Measurements from ENCODE around the gene CST6.
A peak's percentile ranks its signal among the peaks of the same experiment; 100 is the strongest.

CST6 gene, protein sequence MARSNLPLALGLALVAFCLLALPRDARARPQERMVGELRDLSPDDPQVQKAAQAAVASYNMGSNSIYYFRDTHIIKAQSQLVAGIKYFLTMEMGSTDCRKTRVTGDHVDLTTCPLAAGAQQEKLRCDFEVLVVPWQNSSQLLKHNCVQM

DNA sequence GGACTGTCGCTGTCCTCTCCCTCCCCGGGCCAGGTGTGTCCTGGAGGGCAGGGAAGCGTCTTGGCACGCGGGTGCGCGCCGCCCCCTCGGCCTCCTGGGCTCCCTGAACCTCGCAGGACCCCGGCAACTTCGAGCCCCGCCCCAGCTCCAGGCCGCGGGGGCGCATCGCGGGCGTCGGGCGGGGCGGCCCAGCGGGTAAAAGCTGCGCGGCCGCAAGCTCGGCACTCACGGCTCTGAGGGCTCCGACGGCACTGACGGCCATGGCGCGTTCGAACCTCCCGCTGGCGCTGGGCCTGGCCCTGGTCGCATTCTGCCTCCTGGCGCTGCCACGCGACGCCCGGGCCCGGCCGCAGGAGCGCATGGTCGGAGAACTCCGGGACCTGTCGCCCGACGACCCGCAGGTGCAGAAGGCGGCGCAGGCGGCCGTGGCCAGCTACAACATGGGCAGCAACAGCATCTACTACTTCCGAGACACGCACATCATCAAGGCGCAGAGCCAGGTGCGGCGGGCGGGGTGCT lies at the start of gene CST6:
Gene CST6 (plus strand): TSS at position 224 of the 519 bp plus-strand sequence. CDS start 37 bp downstream, at position 261.
- no peak within 1 kb of the TSS for H3K9ac ChIP-seq (ENCODE audit: low read length)
- H3K4me3 ChIP-seq (ENCODE audit: low read depth in 1 of 2, low read length in 2 of 2) = peak within 1 kb of the TSS in 1 of 2 donors; percentile 42
- peaks cover 11 to 19% of the 10 kb centered on the region in 2 donors for H3K27me3 ChIP-seq (ENCODE audit: control insufficient read depth in 1 of 2, insufficient read depth in 2 of 2, low read length in 2 of 2)
- no peaks in the 10 kb centered on the region for H3K36me3 ChIP-seq (ENCODE audit: insufficient read depth, low read length)
- H3K27ac ChIP-seq (ENCODE audit: low read depth, low read length) = no peak within 1 kb of the TSS
- H3K4me1 ChIP-seq (ENCODE audit: insufficient read depth, low read length) = peaks cover 4% of the 10 kb centered on the region
- no peaks in the 10 kb centered on the region for H3K9me3 ChIP-seq (ENCODE audit: low read length)

DNA sequence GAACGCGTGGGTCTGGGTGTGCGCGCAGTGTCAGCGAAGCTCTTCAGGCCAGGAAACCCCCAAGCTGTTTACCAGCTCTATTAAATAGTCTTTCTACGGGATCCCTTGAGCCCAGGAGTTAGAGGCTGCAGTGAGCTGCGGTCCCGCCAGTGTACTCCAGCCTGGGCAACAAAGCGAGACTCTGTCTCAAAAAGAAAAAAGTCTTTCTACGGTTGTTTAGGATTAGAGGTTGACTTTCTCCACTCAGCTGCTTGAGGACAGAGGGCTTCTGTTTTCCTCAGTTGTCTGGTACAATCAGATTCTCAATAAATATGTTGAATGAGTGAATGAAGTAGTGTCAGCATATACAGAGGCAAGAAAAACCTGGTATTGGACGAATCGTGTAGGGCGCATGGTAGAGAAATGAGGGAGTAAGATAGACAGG lies 49.7 kb upstream of the CST6 start:
- peak overlapping the region; percentile 87 for H3K9ac ChIP-seq (ENCODE audit: low read length)
- H3K27me3 ChIP-seq (ENCODE audit: control insufficient read depth in 1 of 2, insufficient read depth in 2 of 2, low read length in 2 of 2) = peaks cover 0 to 4% of the 10 kb centered on the region in 2 donors
- H3K4me1 ChIP-seq (ENCODE audit: insufficient read depth, low read length) = peaks cover 24% of the 10 kb centered on the region
- H3K36me3 ChIP-seq (ENCODE audit: insufficient read depth, low read length) = peaks cover 35% of the 10 kb centered on the region
- peak overlapping the region; percentile 88 to 92 for H3K4me3 ChIP-seq (ENCODE audit: low read depth in 1 of 2, low read length in 2 of 2)
- H3K27ac ChIP-seq (ENCODE audit: low read depth, low read length) = peak overlapping the region; percentile 63
- no peaks in the 10 kb centered on the region for H3K9me3 ChIP-seq (ENCODE audit: low read length)

DNA sequence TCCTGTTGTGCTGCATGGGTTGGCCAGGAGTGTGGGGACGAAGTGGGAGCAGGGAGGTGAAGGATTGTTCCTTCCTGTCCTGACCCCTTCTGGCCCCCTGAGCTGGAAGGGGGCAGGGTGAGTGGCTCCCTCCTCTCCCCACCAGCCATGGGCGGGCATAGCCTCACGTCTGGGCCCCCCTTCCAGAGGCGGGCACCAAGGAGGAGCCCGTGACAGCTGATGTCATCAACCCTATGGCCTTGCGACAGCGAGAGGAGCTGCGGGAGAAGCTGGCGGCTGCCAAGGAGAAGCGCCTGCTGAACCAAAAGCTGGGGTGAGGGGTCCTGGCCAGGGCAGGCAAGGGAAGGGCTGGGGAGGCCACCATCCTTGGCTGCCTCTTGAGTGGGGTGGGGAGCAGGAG lies 46.9 kb upstream of the CST6 start:
- H3K4me1 ChIP-seq (ENCODE audit: insufficient read depth, low read length) = peaks cover 24% of the 10 kb centered on the region
- H3K4me3 ChIP-seq (ENCODE audit: low read depth in 1 of 2, low read length in 2 of 2) = no peak overlapping the region
- peaks cover 60% of the 10 kb centered on the region for H3K36me3 ChIP-seq (ENCODE audit: insufficient read depth, low read length)
- no peak overlapping the region for H3K27ac ChIP-seq (ENCODE audit: low read depth, low read length)
- no peaks in the 10 kb centered on the region for H3K27me3 ChIP-seq (ENCODE audit: control insufficient read depth in 1 of 2, insufficient read depth in 2 of 2, low read length in 2 of 2)
- H3K9me3 ChIP-seq (ENCODE audit: low read length) = no peaks in the 10 kb centered on the region
- H3K9ac ChIP-seq (ENCODE audit: low read length) = no peak overlapping the region

DNA sequence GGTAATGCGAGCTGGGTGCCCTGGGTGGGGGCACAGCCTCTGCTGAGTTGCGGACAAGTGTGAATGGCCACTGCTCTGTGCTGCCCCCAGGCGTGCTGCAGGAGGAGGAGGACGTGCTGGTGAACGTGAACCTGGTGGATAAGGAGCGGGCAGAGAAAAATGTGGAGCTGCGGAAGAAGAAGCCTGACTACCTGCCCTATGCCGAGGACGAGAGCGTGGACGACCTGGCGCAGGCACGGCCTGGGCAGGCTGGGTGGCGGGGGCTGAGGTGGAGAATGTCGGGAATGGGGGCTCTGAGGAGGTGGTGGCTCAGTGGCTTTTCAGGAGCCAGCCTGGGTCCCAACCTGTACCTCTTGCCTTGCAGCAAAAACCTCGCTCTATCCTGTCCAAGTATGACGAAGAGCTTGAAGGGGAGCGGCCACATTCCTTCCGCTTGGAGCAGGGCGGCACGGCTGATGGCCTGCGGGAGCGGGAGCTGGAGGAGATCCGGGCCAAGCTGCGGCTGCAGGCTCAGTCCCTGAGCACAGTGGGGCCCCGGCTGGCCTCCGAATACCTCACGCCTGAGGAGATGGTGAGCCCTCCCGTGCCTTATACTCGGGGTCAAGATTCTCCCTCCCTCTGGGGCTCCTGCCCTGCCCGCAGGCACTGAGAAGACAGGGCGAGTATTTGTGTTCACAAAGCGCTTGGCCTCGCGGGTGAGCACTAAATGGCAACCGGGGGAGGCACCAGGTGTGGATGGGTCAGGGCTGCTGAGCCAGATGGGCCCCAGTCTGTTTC lies 45.6 kb upstream of the CST6 start:
- Histone ChIP-seq H3K27ac (ENCODE audit: low read depth, low read length) (no peak overlapping the region), H3K4me1 (ENCODE audit: insufficient read depth, low read length) (peaks cover 24% of the 10 kb centered on the region), H3K9me3 (ENCODE audit: low read length) (no peaks in the 10 kb centered on the region), H3K36me3 (ENCODE audit: insufficient read depth, low read length) (peaks cover 65% of the 10 kb centered on the region), H3K27me3 (ENCODE audit: control insufficient read depth in 1 of 2, insufficient read depth in 2 of 2, low read length in 2 of 2) (no peaks in the 10 kb centered on the region), H3K4me3 (ENCODE audit: low read depth in 1 of 2, low read length in 2 of 2) (no peak overlapping the region), H3K9ac (ENCODE audit: low read length) (no peak overlapping the region)

DNA sequence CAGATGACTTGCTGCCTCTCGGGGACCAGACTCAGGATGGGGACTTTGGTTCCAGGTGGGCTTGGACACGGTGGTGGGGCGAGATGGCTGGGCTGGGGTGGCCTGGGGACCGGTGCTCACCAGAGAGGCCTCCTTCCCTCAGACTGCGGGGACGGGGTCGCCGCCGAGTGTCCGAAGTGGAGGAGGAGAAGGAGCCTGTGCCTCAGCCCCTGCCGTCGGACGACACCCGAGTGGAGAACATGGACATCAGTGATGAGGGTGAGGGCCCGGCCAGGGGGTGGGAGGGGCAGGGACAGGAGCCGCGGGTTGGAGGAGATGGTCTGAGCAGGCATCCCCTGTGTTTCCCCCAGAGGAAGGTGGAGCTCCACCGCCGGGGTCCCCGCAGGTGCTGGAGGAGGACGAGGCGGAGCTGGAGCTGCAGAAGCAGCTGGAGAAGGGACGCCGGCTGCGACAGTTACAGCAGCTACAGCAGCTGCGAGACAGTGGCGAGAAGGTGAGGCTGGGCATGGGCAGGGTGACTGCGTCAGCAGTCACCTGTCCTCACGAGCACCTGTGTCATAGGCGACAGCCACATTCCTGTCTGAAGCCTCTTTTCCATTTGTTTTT lies 44.4 kb upstream of the CST6 start:
- H3K4me1 ChIP-seq (ENCODE audit: insufficient read depth, low read length) = peaks cover 20% of the 10 kb centered on the region
- H3K4me3 ChIP-seq (ENCODE audit: low read depth in 1 of 2, low read length in 2 of 2) = no peak overlapping the region
- H3K27me3 ChIP-seq (ENCODE audit: control insufficient read depth in 1 of 2, insufficient read depth in 2 of 2, low read length in 2 of 2) = no peaks in the 10 kb centered on the region
- no peaks in the 10 kb centered on the region for H3K9me3 ChIP-seq (ENCODE audit: low read length)
- H3K36me3 ChIP-seq (ENCODE audit: insufficient read depth, low read length) = peaks cover 65% of the 10 kb centered on the region
- H3K27ac ChIP-seq (ENCODE audit: low read depth, low read length) = no peak overlapping the region
- H3K9ac ChIP-seq (ENCODE audit: low read length) = no peak overlapping the region

DNA sequence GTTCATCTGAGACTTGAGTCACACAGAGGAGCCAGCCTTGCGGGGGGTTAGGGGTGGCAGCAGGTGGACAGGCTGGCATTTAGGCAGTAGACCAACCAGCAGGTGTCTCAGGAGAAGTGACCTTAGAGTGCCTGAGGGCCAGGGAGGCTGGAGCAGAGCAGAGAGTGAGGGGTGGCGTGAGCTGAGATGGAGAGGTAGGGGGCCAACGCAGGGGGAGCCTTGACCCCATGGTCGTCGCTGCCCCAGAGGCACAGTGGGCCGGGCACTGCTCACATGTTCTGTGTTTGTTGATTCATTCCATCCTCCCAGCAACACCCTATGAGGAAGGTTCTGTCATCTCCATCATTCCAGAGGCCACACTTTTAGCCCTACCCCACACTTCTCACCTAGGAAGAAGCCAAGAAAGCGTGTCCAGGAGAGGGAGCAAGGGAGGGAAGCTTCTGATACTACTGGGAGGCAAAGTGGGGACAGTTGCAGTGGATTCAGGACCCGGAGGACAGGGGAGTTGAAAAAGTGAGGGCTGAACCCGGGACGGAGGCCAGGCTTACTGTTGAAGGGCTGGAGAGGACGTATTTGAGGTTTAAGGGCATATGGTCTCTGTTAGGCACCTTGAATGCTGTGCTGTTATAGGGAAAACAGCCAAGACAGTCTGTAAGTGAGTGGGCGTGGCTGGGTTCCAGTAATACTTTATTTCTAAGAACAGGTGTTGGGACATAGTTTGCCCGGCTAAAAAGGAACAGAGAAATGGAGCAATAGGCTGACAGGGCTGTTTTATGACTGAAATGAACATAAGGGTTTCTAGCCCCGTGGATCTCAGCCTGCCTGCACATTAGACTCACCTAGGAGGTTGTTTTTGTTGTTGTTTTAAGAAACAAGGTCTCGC lies 43.0 kb upstream of the CST6 start:
- Histone ChIP-seq H3K27me3 (ENCODE audit: control insufficient read depth in 1 of 2, insufficient read depth in 2 of 2, low read length in 2 of 2) (no peaks in the 10 kb centered on the region), H3K36me3 (ENCODE audit: insufficient read depth, low read length) (peaks cover 69% of the 10 kb centered on the region), H3K4me1 (ENCODE audit: insufficient read depth, low read length) (peaks cover 6% of the 10 kb centered on the region), H3K9ac (ENCODE audit: low read length) (no peak overlapping the region), H3K4me3 (ENCODE audit: low read depth in 1 of 2, low read length in 2 of 2) (no peak overlapping the region), H3K27ac (ENCODE audit: low read depth, low read length) (no peak overlapping the region), H3K9me3 (ENCODE audit: low read length) (peaks cover 3% of the 10 kb centered on the region)

DNA sequence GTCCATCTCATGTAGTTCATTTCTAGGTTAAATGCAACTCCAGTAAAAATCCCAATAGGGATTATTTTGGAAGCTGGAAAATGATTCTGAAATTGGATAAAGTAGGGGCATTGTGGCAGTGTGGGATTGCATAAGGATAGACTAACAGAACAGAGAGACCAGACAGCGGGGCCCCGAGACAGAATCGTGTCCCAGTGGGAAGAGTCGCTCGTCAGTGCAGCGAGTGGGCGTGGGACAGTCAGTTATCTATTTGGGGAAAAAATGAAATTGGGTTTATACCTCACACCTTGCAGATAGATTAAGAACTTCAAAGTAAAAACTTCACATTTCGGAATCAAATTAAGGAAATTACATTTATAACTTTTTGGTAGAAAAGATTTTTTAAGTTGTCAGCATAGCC lies 39.7 kb upstream of the CST6 start:
- Histone ChIP-seq H3K4me3 (ENCODE audit: low read depth in 1 of 2, low read length in 2 of 2) (no peak overlapping the region), H3K27me3 (ENCODE audit: control insufficient read depth in 1 of 2, insufficient read depth in 2 of 2, low read length in 2 of 2) (no peaks in the 10 kb centered on the region), H3K9ac (ENCODE audit: low read length) (no peak overlapping the region), H3K9me3 (ENCODE audit: low read length) (peaks cover 3% of the 10 kb centered on the region), H3K36me3 (ENCODE audit: insufficient read depth, low read length) (peaks cover 44% of the 10 kb centered on the region), H3K27ac (ENCODE audit: low read depth, low read length) (no peak overlapping the region), H3K4me1 (ENCODE audit: insufficient read depth, low read length) (no peaks in the 10 kb centered on the region)

DNA sequence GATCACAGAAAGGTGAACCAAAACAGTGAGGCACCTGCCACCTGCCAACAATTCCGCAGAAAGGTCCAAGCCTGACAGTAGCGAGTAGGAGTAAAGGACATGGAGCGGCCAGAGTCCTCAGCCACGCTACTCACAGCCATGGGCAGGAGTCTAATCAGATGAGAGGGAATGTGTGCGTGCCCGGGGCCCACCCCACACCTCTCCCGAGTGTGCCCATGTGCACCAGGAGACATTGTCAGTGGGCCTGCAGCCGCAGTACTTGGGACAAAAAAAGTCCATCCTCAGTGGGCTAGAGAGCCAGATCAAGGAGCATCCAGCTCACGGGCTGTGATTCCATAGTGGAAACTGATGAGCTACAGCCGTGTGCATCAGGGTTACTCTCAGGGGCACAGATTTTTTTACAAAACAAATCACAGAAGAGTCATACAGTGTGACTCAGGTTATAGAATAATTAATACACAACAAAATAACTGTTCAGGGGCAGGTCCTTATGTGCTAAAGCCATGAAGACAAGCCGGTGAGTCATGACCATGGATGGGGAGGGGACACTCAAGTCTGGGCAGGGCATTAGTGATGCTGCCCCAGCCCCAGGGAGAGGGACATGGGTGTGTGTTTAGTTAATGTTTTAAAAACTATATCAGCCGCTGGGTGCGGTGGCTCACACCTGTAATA lies 38.2 kb upstream of the CST6 start:
- Histone ChIP-seq H3K36me3 (ENCODE audit: insufficient read depth, low read length) (peaks cover 38% of the 10 kb centered on the region), H3K27me3 (ENCODE audit: control insufficient read depth in 1 of 2, insufficient read depth in 2 of 2, low read length in 2 of 2) (no peaks in the 10 kb centered on the region), H3K4me3 (ENCODE audit: low read depth in 1 of 2, low read length in 2 of 2) (no peak overlapping the region)

DNA sequence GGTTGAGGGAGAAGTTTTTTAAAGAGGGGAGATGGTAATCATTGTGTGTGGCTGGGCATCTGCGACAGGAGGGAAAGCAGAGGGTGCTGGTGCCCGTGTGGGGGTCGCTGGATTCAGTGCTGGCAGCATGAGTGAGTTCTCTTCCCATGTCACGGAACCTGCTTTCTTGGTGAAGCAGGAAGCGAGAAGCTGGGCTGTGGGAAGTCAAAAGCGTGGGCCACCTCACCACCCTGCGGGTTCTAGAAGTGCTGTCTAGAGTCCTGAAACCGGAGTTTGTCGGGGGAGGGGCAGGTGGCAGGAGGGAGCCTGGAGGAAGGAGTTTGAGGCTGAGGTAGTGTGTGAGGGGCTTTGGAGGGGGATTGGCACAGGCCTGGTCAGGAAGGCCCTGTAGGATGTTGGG lies 36.0 kb upstream of the CST6 start:
- H3K27ac ChIP-seq (ENCODE audit: low read depth, low read length) = no peak overlapping the region
- no peaks in the 10 kb centered on the region for H3K4me1 ChIP-seq (ENCODE audit: insufficient read depth, low read length)
- H3K4me3 ChIP-seq (ENCODE audit: low read depth in 1 of 2, low read length in 2 of 2) = no peak overlapping the region
- H3K9ac ChIP-seq (ENCODE audit: low read length) = no peak overlapping the region
- H3K27me3 ChIP-seq (ENCODE audit: control insufficient read depth in 1 of 2, insufficient read depth in 2 of 2, low read length in 2 of 2) = no peaks in the 10 kb centered on the region
- H3K36me3 ChIP-seq (ENCODE audit: insufficient read depth, low read length) = peaks cover 22% of the 10 kb centered on the region
- H3K9me3 ChIP-seq (ENCODE audit: low read length) = peaks cover 3% of the 10 kb centered on the region

More for the DNA sequence above, 38.2 kb upstream of the CST6 start:
- no peak overlapping the region for H3K9ac ChIP-seq (ENCODE audit: low read length)
- H3K4me1 ChIP-seq (ENCODE audit: insufficient read depth, low read length) = no peaks in the 10 kb centered on the region
- peaks cover 3% of the 10 kb centered on the region for H3K9me3 ChIP-seq (ENCODE audit: low read length)
- no peak overlapping the region for H3K27ac ChIP-seq (ENCODE audit: low read depth, low read length)

DNA sequence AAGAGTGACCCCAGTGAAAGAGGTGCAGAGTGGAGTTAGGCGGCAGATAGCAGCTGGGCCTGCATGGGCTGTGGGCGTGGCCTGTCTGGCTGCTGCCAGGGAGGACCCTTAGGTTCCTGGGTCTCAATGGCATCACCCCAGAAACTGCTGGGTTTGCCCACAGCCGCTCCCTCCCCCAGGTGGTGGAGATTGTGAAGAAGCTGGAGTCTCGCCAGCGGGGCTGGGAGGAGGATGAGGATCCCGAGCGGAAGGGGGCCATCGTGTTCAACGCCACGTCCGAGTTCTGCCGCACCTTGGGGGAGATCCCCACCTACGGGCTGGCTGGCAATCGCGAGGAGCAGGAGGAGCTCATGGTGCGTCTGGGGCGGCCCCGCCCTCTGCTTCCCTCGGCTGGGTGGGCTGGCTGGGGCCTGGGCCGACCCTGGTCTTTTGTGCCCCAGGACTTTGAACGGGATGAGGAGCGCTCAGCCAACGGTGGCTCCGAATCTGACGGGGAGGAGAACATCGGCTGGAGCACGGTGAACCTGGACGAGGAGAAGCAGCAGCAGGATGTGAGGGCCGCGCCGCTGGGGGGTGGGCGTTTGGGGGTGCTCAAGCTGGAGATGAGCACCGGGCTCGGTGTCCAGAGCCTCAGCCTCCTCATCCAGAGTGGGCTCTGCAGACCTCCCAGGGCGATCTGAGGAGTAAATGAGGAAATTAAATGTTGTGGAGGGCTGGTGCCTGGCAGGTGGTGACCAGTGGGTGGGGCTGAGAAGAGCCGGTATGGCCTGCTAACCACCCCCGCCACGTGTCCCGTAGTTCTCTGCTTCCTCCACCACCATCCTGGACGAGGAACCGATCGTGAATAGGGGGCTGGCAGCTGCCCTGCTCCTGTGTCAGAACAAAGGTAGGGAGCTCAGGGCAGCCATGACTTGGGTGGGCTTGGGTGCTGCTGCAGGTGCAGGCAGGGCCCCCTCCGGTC lies 35.3 kb upstream of the CST6 start:
- Histone ChIP-seq H3K27ac (ENCODE audit: low read depth, low read length) (no peak overlapping the region), H3K9me3 (ENCODE audit: low read length) (peaks cover 3% of the 10 kb centered on the region), H3K27me3 (ENCODE audit: control insufficient read depth in 1 of 2, insufficient read depth in 2 of 2, low read length in 2 of 2) (no peaks in the 10 kb centered on the region), H3K36me3 (ENCODE audit: insufficient read depth, low read length) (peaks cover 22% of the 10 kb centered on the region), H3K9ac (ENCODE audit: low read length) (no peak overlapping the region), H3K4me1 (ENCODE audit: insufficient read depth, low read length) (no peaks in the 10 kb centered on the region), H3K4me3 (ENCODE audit: low read depth in 1 of 2, low read length in 2 of 2) (no peak overlapping the region)
